ENCODE results near the gene NCKAP5. TPM values are rescaled to one million over a fixed set of nuclear protein-coding genes. Genes with fewer than 3 reads are reported as not detected.

Gene NCKAP5
- total and polyA plus RNA-seq, 9 of the 15 experiments (the other 6 are each of a cell fraction or from before 2014, with no cell fraction given): not detected

GRCh38 chr2:133461484-133461883 lies 106.8 kb downstream of the NCKAP5 start (continued):
- no peak for TF ChIP-seq CUX1 (CRISPR knock-in tag; IDR thresholded peaks at IDR 0.05)
- no peak for TF ChIP-seq HMG20B (CRISPR knock-in tag; IDR thresholded peaks at IDR 0.05)
- TF ChIP-seq ZNF133 (CRISPR knock-in tag; IDR thresholded peaks at IDR 0.05): no peak
- TF ChIP-seq ZBTB49 (CRISPR knock-in tag; IDR thresholded peaks at IDR 0.05; ENCODE audit: borderline replicate concordance): no peak
- no peak for TF ChIP-seq ZFP36 (IDR thresholded peaks at IDR 0.05; ENCODE audit: low read depth, low read length, partially characterized antibody)
- TF ChIP-seq PCBP2 (IDR thresholded peaks at IDR 0.05; ENCODE audit: low read depth, low read length, poor library complexity, severe bottlenecking): no peak
- TF ChIP-seq ZNF354B (CRISPR knock-in tag; IDR thresholded peaks at IDR 0.05): no peak
- no peak for TF ChIP-seq RB1 (IDR thresholded peaks at IDR 0.05; ENCODE audit: low read depth)

All from K562 (cell line).